Activated T-helper 1 cell treated with anti-CD3 and anti-CD28 coated beads, Interleukin-2, amount 50 U/mL, for 16 hours (primary cell): Measurements from ENCODE around the gene PKP1.

Experiments used
- DNase-seq, 2 donors: peaks; one replicate each; pipeline ENCODE4 v3.0.0-alpha.2; 2020; ENCODE audit warnings: low read depth in 1 of 2, low spot score in 1 of 2

The PKP1 gene

GRCh38 chr1:201349092-201349491, 65.8 kb downstream of the PKP1 start:
- no peak for DNase-seq

GRCh38 chr1:201350361-201350725, 67.0 kb downstream of the PKP1 start:
- DNase-seq: no peak

- no peak for DNase-seq
These were observed 67.6 kb downstream of the PKP1 start for GRCh38 chr1:201350884-201351283.

- DNase-seq: no peak
These were observed 68.3 kb downstream of the PKP1 start for GRCh38 chr1:201351617-201352016.

GRCh38 chr1:201353186-201353940, 70.1 kb downstream of the PKP1 start:
- no peak for DNase-seq

DNA sequence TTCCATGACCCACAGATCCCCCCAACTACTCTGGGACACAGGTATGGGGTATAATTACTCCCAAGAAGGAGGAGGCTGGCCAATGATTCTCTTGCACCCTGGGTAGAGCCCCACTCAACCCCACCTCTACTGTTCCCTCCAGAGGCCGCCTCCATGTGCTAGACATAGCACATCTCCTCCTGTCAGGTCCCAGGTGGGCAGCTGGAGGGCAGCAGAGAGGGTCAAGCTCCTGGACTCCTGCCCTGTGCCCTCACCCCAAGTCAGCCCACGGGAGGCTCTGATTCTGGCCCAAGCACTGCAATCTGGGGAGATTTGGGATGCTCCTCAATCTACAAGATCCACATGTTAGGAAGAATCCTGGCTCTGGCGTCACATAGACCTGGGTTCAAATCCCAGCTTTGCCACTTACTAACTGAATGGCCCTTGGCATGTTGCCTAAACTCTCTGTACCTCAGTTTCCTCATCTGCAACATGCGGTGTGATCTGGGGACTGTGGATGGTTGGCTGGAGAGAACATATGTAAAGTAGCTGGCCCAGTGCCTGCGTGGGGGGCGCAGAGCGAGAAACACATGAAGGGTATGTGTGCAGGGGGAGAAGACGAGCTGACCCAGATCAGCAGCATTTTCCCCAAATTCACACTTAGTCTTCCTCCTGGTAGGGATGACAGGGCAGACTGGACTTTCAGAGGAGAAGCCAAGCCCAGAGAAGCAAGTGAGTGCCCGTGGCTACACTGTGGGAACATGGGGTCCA, 71.0 kb downstream of the PKP1 start:
- no peak for DNase-seq

DNA sequence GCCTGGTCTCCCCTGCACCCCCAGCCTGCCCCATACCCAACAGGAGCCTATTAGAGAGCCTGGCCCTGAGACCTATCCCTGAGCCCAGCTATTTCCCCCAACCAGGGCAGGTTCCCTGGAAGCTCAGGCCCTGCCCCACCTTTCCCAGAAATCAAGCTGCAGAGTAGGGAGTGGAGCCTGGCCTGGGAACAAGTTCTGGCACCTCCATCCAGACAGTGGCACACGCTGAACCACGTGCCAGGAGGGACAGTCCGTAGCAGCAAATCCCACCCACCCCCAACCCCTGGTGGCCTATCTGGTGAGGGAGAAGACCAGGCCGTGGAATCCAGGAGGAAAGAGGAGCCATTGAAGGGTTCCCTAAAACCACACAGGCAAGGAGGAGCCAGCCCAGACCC, 71.6 kb downstream of the PKP1 start:
- DNase-seq: no peak

- DNase-seq: no peak
These were observed 72.2 kb downstream of the PKP1 start for GRCh38 chr1:201355471-201355870.

- no peak for DNase-seq
These were observed 72.9 kb downstream of the PKP1 start for GRCh38 chr1:201356236-201356635.

- DNase-seq: no peak
These were observed 73.4 kb downstream of the PKP1 start for GRCh38 chr1:201356701-201357100.

DNA sequence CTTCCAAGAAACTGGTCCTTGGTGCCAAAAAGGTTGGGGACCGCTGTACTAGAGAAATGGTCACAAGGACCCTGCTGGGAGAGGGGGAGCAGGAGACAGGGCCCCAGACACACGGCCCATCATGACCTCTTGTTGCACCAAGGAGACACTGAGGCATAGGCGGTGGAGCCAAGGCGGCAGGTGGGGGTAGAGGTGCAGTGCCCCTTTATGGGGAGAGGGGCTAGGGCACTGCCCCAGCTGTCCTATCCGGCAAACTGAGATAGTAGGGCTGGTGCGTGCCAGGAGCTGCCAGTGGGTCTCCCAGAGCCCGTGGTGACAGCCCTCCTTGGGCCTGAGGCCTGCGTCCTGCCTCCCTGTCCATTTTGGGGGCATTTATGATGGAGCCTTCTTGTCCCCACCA, 73.9 kb downstream of the PKP1 start:
- DNase-seq: no peak

GRCh38 chr1:201357636-201358348, 74.5 kb downstream of the PKP1 start:
- DNase-seq: no peak

DNA sequence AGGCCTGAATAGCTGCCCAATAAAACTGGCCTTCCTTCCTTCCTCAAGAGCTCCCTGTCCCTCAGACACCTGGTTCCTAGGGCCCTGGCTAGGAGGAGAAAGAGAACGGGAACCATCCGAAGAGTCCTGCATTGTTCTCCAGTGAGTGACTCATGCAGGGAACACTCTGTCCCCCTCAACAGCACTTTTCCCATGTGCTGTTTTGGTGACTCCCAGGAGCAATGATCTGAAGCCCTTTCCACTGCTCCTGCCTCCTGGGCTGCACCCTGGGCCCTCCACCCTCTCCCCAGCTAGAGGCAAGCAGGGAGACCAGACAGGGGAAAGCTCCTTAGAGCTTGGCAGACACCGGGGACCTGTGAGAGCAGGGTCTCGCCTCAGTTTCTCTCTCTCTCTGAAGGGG, 75.3 kb downstream of the PKP1 start:
- DNase-seq: no peak

DNA sequence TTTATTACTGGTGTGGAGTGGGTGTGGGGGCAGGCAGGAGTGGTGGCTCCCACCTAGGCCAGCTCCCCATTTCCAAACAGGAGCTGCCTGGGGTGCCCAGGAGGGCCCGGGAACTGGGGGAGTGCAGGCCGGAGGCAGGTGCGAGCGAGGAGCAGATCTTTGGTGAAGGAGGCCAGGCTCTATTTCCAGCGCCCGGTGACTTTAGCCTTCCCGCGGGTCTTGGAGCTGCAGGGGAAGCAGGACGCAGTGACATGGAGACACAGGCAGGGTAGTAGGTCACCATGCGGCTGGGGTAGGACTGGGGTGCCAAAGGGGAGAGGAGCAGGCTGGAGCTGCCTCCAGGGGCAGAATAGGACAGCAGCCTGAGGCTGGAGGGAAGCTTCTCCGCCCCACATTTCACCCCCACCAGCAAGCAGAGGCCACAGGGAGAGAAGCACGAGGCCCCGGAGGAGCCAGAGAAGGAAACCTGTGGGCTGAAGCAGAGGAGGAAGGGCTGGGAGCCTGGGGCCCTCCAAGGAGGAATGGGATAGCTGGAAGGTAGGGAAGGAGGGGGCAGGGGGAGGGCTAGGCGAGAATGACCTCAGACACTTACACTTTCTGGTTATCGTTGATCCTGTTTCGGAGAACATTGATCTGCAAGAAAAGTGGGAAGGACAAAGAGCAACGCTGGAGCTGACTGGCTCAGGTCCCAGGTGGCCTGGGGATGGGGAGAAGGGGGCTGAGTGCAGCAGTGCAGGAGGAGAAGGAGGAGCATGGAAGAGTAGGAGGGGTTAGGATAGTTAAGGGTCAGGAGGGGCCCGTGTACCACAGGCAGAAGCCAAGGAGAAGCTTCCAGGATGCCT, 75.9 kb downstream of the PKP1 start:
- no peak for DNase-seq

DNA sequence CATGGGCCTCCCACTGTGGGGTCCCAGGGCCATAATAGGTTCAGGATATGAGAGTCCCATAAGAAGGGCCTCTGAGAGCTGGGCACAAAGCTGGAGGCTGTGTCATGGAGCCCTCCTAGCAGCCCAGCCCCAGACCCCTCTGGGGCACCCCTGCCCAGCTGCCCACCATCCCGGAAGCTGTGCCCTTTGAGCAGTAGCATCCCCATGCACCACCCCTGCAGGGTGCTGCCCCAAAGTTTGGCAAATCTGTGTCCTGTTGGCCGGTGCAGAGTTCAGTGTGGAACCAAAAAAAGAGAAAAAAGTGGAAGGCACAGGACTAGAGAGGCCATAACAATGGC, 76.5 kb downstream of the PKP1 start:
- no peak for DNase-seq

DNA sequence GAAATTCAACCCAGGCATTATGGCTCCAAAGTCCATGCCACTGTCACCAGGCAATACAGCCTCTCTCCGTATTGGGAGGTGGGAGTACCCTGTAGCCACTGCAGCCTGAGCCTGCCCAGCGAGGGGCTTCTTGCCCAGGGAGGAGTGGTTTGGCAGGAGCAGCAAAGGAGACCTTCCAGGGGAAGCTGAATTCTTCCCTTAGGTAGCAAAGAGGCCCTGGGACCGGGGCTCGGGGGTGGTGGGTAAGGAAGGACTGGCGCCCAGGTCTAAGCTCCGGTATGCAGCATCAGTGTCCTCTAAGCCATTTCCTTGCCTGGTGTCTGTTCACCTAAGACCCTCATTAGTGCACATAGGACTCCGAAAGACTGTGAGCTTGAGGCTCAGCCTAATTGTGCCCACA, 77.2 kb downstream of the PKP1 start:
- no peak for DNase-seq

DNA sequence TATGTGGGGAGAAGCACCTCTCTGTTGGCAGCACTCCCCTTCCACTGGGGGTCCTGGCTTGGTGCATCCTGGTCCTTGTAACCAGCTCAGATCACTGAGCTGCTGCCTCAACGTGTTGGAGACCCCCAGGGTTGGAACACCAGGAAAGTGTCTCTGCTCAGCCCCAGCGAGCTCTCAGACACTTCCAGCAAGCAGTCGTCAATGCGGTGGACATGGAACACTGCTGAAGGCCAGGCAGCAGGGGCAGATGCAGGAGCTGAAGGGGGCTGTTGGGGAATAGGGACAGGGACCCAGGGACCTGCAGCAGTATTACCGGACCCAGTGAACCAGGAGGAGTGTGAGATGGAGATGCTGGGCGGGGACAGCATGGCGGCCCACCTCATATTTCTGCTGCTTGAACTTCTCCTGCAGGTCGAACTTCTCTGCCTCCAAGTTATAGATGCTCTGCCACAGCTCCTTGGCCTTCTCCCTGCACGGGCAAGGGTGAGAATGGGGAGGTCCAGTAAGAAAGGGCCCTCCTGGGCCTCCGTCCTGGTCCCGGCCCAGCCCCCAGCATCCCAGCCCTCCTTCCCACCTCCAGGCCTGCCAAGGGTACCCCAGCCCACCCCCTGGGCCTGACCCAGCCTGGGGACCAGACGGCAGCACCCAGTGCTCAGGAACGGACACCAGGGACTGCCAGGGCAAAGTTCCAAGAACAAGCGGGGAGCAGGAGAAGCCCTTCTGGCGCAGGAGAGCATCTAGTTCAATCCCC, 77.8 kb downstream of the PKP1 start:
- no peak for DNase-seq

DNA sequence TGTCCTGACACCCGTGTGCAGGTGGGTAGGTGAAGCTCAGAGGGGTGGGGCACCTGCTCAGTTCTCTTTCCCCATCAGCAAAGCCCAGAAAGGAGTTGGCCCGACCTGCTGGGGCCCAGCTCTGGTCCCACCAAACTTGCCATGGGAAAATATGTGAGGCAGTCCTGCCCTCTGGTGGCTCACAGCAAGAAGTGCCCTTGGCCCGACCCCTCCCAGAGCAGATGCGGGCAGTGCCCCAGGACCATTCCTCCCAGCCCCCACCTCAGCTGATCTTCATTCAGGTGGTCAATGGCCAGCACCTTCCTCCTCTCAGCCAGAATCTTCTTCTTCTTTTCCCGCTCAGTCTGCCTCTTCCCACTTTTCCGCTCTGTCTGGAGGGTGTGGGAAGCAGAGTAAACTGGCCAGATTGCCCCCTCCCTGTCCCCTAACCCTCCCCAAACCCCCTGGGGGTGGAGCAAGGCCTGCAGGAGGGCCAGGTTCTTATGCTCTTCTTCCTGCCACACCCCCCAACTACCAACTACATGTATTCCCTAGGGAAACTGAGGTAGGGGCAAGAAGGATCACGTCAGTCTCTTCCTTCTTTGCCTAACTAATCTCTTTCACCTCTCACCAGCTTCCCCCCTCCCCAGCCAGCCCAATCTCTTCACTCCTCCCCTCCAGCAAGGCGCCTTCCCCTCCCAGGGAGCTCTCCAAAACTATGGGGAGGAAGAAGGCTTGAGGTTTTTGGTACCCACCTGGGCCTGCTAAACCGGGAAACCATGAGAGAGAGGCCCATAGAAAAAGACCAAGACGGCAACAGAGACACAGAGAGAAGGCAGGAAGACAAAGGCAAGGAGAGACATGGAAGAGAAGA, 78.6 kb downstream of the PKP1 start:
- no peak for DNase-seq

DNA sequence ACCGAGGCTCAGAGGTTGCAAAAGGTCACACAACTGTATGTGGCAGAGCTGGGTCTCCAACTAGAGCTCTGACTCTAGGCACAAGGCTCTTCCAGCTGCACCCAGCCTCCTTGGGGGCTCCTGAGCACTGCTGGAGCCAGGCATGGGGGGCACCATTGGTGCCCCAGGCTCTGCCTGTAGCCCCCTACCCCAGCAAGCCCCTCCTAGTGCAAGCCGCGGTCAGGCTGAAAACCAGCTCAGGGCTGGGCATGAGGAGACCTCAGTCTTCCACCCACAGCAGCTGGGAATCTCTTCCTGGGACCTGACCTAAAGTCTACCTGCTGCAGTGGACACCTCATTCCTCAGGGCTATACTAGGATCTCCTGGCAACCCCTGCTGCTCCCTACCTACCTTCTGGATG, 79.6 kb downstream of the PKP1 start:
- DNase-seq: no peak

DNA sequence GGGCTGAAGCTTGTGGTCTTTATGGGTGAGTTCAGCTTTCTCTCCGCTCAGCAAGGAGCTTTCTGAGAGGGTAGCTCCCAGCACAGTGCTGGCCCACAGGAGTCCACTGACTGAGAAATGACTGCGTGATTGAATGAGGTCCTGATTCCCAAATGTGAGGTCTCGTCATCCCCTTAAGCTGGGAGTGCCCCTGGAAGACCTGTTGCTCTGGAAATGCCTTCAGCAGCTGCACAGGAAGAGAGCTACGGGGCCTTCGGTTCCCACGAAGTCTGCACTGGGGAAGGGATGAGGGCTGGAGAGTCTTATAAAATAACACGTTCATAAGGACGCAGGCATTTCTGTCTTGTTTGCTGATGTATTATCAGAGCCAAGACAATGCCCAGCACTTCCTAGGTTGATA, 80.2 kb downstream of the PKP1 start:
- DNase-seq: no peak
